Caki2 (cell line): ENCODE results near the gene PACRGL. TPM values are rescaled to one million over a fixed set of nuclear protein-coding genes. Genes with fewer than 3 reads are reported as not detected.

ENCODE experiments used
- DNase-seq: peaks from one replicate; pipeline ENCODE4 v3.0.0-alpha.2; 2015; ENCODE audit warnings: low read depth
- in situ Hi-C: cut with HindIII; loops from 2 replicates; pipeline ENCODE4 v1.10.0; 2016; ENCODE audit warnings: low sequenced_read_pairs, low pct_unique_long_range_greater_than_20kb, mixed read lengths
- total RNA-seq: library from RNA; depleted of rRNA; stranded (reverse); fragments of >200 nt; shearing (Covaris generic); gene quantifications from 2 replicates; pipeline ENCODE4 v1.2.3, GENCODE V29; 2014; ENCODE audit warnings: low replicate concordance; rRNA removed

PACRGL gene
- total RNA-seq: 21.7 and 21.9 TPM in 2 replicates

- peak; percentile 91 for DNase-seq
- in situ Hi-C loops: no loop called here
Measured at GRCh38 chr4:20700007-20700761, at the start of gene PACRGL. Gene PACRGL (plus strand): TSS chr4:20700458. CDS start chr4:20704482, 4,024 bp downstream.

- DNase-seq: no peak
- in situ Hi-C loops: no loop called here
Measured at GRCh38 chr4:20652226-20652885, 47.9 kb upstream of the PACRGL start.

- in situ Hi-C loops: no loop called here
- DNase-seq: no peak
Measured at GRCh38 chr4:20658456-20658855, 41.8 kb upstream of the PACRGL start.

- in situ Hi-C loops: no loop called here
- no peak for DNase-seq
Measured at GRCh38 chr4:20662851-20663250, 37.4 kb upstream of the PACRGL start.

GRCh38 chr4:20666012-20666860, 34.0 kb upstream of the PACRGL start:
- no peak for DNase-seq
- in situ Hi-C loops: no loop called here

- no peak for DNase-seq
- in situ Hi-C loops: no loop called here
Measured at GRCh38 chr4:20672262-20672661, 28.0 kb upstream of the PACRGL start.

GRCh38 chr4:20675786-20676185, 24.5 kb upstream of the PACRGL start:
- no peak for DNase-seq
- in situ Hi-C loops: no loop called here

GRCh38 chr4:20676501-20677197, 23.6 kb upstream of the PACRGL start:
- in situ Hi-C loops: no loop called here
- no peak for DNase-seq

GRCh38 chr4:20678400-20678799, 21.9 kb upstream of the PACRGL start:
- DNase-seq: no peak
- in situ Hi-C loops: no loop called here

GRCh38 chr4:20679951-20680350, 20.3 kb upstream of the PACRGL start:
- in situ Hi-C loops: no loop called here
- DNase-seq: no peak

- no peak for DNase-seq
- in situ Hi-C loops: no loop called here
Measured at GRCh38 chr4:20680736-20681135, 19.5 kb upstream of the PACRGL start.

GRCh38 chr4:20681271-20681670, 19.0 kb upstream of the PACRGL start:
- no peak for DNase-seq
- in situ Hi-C loops: no loop called here

- DNase-seq: no peak
- in situ Hi-C loops: no loop called here
Measured at GRCh38 chr4:20682853-20683252, 17.4 kb upstream of the PACRGL start.

GRCh38 chr4:20683766-20684165, 16.5 kb upstream of the PACRGL start:
- DNase-seq: no peak
- in situ Hi-C loops: no loop called here

GRCh38 chr4:20684852-20685763, 15.2 kb upstream of the PACRGL start:
- in situ Hi-C loops: no loop called here
- DNase-seq: no peak

GRCh38 chr4:20687864-20688263, 12.4 kb upstream of the PACRGL start:
- in situ Hi-C loops: no loop called here
- peak; percentile 64 for DNase-seq

- in situ Hi-C loops: no loop called here
- no peak for DNase-seq
Measured at GRCh38 chr4:20696815-20697214, 3.4 kb upstream of the PACRGL start.
